DOHH2 (cell line): ENCODE results near the gene PTH.

Experiments used
- H3F3A ChIP-seq: fragments of 200-600 bp; sonication (generic), shearing (Covaris generic); 2 replicates; pipeline ENCODE4 v1.6.0; 2016; ENCODE audit warnings: antibody characterized with exemption, mild to moderate bottlenecking; ENCODE audit not compliant: control insufficient read depth, insufficient read depth
- H3K27ac ChIP-seq: fragments of 200-600 bp; sonication (generic); 2 replicates; pipeline ENCODE4 v1.5.1; 2014; ENCODE audit warnings: low read depth, mild to moderate bottlenecking, low read length, moderate library complexity
- H3K27me3 ChIP-seq: fragments of 200-600 bp; sonication (generic); 2 replicates; pipeline ENCODE4 v1.6.1; 2014; ENCODE audit warnings: mild to moderate bottlenecking, low read length, mixed read lengths; ENCODE audit not compliant: control insufficient read depth
- H3K36me3 ChIP-seq: fragments of 200-600 bp; sonication (generic); 2 replicates; pipeline ENCODE4 v1.6.1; 2014; ENCODE audit warnings: mild to moderate bottlenecking, low read length, moderate library complexity, mixed read lengths; ENCODE audit not compliant: control insufficient read depth
- H3K4me1 ChIP-seq: fragments of 200-600 bp; sonication (generic); 2 replicates; pipeline ENCODE4 v1.6.1; 2014; ENCODE audit warnings: mild to moderate bottlenecking, low read length, mixed read lengths; ENCODE audit not compliant: control insufficient read depth
- H3K4me2 ChIP-seq: fragments of 200-600 bp; sonication (generic); 2 replicates; pipeline ENCODE4 v1.6.0; 2014; ENCODE audit warnings: mild to moderate bottlenecking, low read length, moderate library complexity
- H3K4me3 ChIP-seq: fragments of 200-600 bp; sonication (generic); 2 replicates; pipeline ENCODE4 v1.5.1; 2014; ENCODE audit warnings: mild to moderate bottlenecking, low read length, mixed read lengths
- H3K79me2 ChIP-seq: fragments of 200-600 bp; sonication (generic); 2 replicates; pipeline ENCODE4 v1.6.1; 2014; ENCODE audit warnings: mild to moderate bottlenecking, low read length, mixed read lengths; ENCODE audit not compliant: control insufficient read depth
- H3K9me2 ChIP-seq: fragments of 200-600 bp; sonication (generic); replicated peaks from 2 replicates; pipeline ENCODE4 v1.6.1; 2014; ENCODE audit warnings: mild to moderate bottlenecking, low read length, mixed read lengths; ENCODE audit not compliant: control insufficient read depth
- H3K9me3 ChIP-seq: fragments of 200-600 bp; sonication (generic); 2 replicates; pipeline ENCODE4 v1.6.1; 2014; ENCODE audit warnings: antibody characterized with exemption, low read length, mixed read lengths; ENCODE audit not compliant: control insufficient read depth, insufficient read depth
- H4K20me1 ChIP-seq: fragments of 200-600 bp; sonication (generic); 2 replicates; pipeline ENCODE4 v1.6.0; 2014; ENCODE audit warnings: low read depth, mild to moderate bottlenecking, antibody characterized with exemption, low read length, moderate library complexity; ENCODE audit not compliant: control insufficient read depth, insufficient read depth
- CTCF ChIP-seq: fragments of 200-600 bp; sonication (generic); IDR thresholded peaks from one replicate; pipeline ENCODE4 v1.5.1; 2014; ENCODE audit warnings: antibody characterized with exemption, mild to moderate bottlenecking, low read depth, low read length; ENCODE audit not compliant: poor library complexity, severe bottlenecking
- EZH2phosphoT487 ChIP-seq: fragments of 200-600 bp; sonication (generic); IDR thresholded peaks from 2 replicates; pipeline ENCODE4 v1.6.1; 2017; ENCODE audit warnings: borderline replicate concordance, mild to moderate bottlenecking, antibody characterized with exemption, low read length, moderate library complexity, mixed read lengths

The PTH gene

DNA sequence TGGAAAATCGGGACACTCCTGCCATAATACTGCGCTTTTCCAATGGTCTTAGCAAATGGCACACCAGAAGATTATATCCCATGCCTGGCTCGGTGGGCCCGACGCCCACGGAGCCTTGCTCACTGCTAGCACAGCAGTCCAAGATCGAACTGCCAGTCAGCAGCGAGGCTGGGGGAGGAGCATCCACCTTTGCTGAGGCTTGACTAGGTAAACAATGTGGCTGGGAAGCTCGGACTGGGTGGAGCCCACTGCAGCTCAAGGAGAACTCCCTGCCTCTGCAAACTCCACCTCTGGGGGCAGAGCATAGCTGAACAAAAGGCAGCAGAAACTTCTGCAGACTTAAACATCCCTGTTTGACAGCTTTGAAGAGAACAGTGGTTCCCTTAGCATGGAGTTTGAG lies 15.6 kb downstream of the PTH start:
- Histone ChIP-seq H3K36me3 (no peaks in the 10 kb centered on the region), H3F3A (no peaks in the 10 kb centered on the region), H3K79me2 (no peaks in the 10 kb centered on the region), H4K20me1 (no peaks in the 10 kb centered on the region), H3K4me3 (no peak overlapping the region), H3K27me3 (peaks cover 3% of the 10 kb centered on the region; the same call in 1 of the 2 replicates), H3K9me3 (no peaks in the 10 kb centered on the region), H3K4me2 (no peak overlapping the region), H3K9me2 (no peaks in the 10 kb centered on the region), H3K27ac (no peak overlapping the region), H3K4me1 (no peaks in the 10 kb centered on the region)
- TF ChIP-seq EZH2phosphoT487 (no peak), CTCF (no peak)

- H3K4me1 ChIP-seq, result no peaks in the 10 kb centered on the region
- no peaks in the 10 kb centered on the region for H3K9me2 ChIP-seq
- no peaks in the 10 kb centered on the region for H3K36me3 ChIP-seq
- H3K9me3 ChIP-seq, result no peaks in the 10 kb centered on the region
- H3K4me2 ChIP-seq, result no peak overlapping the region
- H3K4me3 ChIP-seq, result no peak overlapping the region
- no peaks in the 10 kb centered on the region for H3K79me2 ChIP-seq
- no peaks in the 10 kb centered on the region for H3F3A ChIP-seq
- H3K27me3 ChIP-seq, result peaks cover 3% of the 10 kb centered on the region; the same call in 1 of the 2 replicates
- no peaks in the 10 kb centered on the region for H4K20me1 ChIP-seq
- H3K27ac ChIP-seq, result no peak overlapping the region
- TF ChIP-seq CTCF, result no peak
- TF ChIP-seq EZH2phosphoT487, result no peak
Measured at GRCh38 chr11:13479688-13480087, 16.1 kb downstream of the PTH start.

- peaks cover 7% of the 10 kb centered on the region; the same call in 1 of the 2 replicates for H3K27me3 ChIP-seq
- H3F3A ChIP-seq, result no peaks in the 10 kb centered on the region
- no peak overlapping the region for H3K27ac ChIP-seq
- no peaks in the 10 kb centered on the region for H4K20me1 ChIP-seq
- TF ChIP-seq EZH2phosphoT487, result no peak
- TF ChIP-seq CTCF, result no peak
- no peaks in the 10 kb centered on the region for H3K4me1 ChIP-seq
- no peaks in the 10 kb centered on the region for H3K79me2 ChIP-seq
- H3K4me2 ChIP-seq, result no peak overlapping the region
- H3K9me2 ChIP-seq, result no peaks in the 10 kb centered on the region
- no peak overlapping the region for H3K4me3 ChIP-seq
- no peaks in the 10 kb centered on the region for H3K9me3 ChIP-seq
- no peaks in the 10 kb centered on the region for H3K36me3 ChIP-seq
Measured at GRCh38 chr11:13475091-13475490, 20.7 kb downstream of the PTH start.
